Mesodermal cell (in vitro differentiated cells): Measurements from ENCODE around the gene UBXN7. TPM values are rescaled to one million over a fixed set of nuclear protein-coding genes. Genes with fewer than 3 reads are reported as not detected.
"Not testable (repeated sequence)": the region's sequence is repeated elsewhere in the genome, so short reads cannot be mapped to it uniquely, and the experiment has no call there.

Source experiments
- H3K27ac ChIP-seq: 2 replicates; pipeline ENCODE4 v1.7.0; 2013; ENCODE audit warnings: mild to moderate bottlenecking, low read depth, low read length, moderate library complexity; ENCODE audit not compliant: severe bottlenecking
- H3K36me3 ChIP-seq: 2 replicates; pipeline ENCODE4 v1.7.1; 2013; ENCODE audit warnings: mild to moderate bottlenecking, low read length, moderate library complexity; ENCODE audit not compliant: control insufficient read depth, insufficient read depth
- H3K4me1 ChIP-seq: one replicate; pipeline ENCODE4 v1.7.1; 2013; ENCODE audit warnings: mild to moderate bottlenecking, low read length; ENCODE audit not compliant: insufficient read depth, control insufficient read depth, poor library complexity, severe bottlenecking
- H3K4me3 ChIP-seq: 2 replicates; pipeline ENCODE4 v1.7.0; 2013; ENCODE audit warnings: low read length, control low read depth, mild to moderate bottlenecking; ENCODE audit not compliant: insufficient read depth, poor library complexity, severe bottlenecking; ENCODE audit errors: extremely low read depth
- H3K9me3 ChIP-seq: 2 replicates; pipeline ENCODE4 v1.7.1; 2013; ENCODE audit warnings: mild to moderate bottlenecking, low read length, moderate library complexity; ENCODE audit not compliant: control insufficient read depth
- WGBS, 2 experiments: methylation state at CpG; one replicate each; pipeline ENCODE4 v1.1.5; 2013; ENCODE audit warnings: missing lambda C conversion rate in 2 of 2; ENCODE audit not compliant: insufficient coverage in 2 of 2; 5-methylcytosine and 5-hydroxymethylcytosine counted together
- polyA plus RNA-seq, 2 experiments: library from polyadenylated mRNA; stranded (reverse); fragments of 50-300 nt; gene quantifications; one replicate each; pipeline ENCODE4 v1.2.3, GENCODE V29; 2013

The UBXN7 gene, protein sequence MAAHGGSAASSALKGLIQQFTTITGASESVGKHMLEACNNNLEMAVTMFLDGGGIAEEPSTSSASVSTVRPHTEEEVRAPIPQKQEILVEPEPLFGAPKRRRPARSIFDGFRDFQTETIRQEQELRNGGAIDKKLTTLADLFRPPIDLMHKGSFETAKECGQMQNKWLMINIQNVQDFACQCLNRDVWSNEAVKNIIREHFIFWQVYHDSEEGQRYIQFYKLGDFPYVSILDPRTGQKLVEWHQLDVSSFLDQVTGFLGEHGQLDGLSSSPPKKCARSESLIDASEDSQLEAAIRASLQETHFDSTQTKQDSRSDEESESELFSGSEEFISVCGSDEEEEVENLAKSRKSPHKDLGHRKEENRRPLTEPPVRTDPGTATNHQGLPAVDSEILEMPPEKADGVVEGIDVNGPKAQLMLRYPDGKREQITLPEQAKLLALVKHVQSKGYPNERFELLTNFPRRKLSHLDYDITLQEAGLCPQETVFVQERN
- 31.4 TPM for polyA plus RNA-seq (2013, experiment 1 of 2)
- 26.1 TPM for polyA plus RNA-seq (2013, experiment 2 of 2)

DNA sequence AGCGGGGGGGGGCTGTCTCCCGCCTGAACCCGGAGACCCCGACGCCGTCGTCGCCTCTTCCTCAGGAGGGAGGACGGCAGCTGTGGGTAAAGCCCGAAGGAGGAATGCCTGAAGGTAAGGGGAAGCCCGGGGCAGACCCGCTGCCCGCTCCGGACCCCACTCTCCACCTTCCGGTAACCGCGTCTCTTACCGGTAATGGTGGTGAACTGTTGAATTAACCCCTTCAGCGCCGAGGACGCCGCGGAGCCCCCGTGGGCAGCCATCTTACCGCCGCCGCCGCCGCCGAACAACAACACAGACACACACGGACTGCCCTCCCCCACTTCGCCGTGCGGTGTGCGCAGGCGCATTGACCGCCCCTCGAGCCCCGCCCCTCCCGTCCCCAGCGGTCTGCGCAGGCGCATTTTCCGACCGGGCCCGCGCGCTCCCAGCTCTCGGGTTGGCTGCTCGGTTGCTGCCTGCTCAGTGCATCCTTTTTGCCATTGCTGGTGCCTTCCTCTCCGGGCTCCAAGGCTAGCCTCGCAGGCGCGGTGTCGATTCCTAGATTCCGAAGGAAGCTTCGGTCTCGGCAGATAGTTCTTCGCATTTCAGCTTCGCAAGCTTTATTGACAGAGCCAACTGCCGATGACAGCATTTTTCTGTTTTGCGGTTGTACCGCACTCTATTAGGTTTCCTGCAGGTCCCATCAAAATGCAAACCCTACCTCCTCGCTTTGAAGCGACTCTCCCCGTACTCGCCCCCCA lies at the start of gene UBXN7:
UBXN7 (minus strand) TSS at position 291 of the 743 bp plus-strand sequence; CDS start at position 263, 28 bp downstream.
- H3K27ac ChIP-seq, result peak within 1 kb of the TSS; percentile 89
- no peaks in the 10 kb centered on the region for H3K4me1 ChIP-seq
- whole genome bisulfite sequencing, 2 experiments, result 0% methylated on average over 40 to 51 of the region's 67 CpGs
- H3K9me3 ChIP-seq, result no peaks in the 10 kb centered on the region
- peaks cover 21% of the 10 kb centered on the region for H3K36me3 ChIP-seq
- H3K4me3 ChIP-seq, result peak within 1 kb of the TSS; percentile 99

- H3K36me3 ChIP-seq, result peaks cover 87% of the 10 kb centered on the region
These were observed 45.5 kb upstream of the UBXN7 start for GRCh38 chr3:196477678-196478077.

GRCh38 chr3:196472286-196472685 lies 40.1 kb upstream of the UBXN7 start:
- 96 to 98% methylated on average over 7 of the region's 8 CpGs for WGBS, 2 experiments
- no peak overlapping the region for H3K27ac ChIP-seq
- peaks cover 7% of the 10 kb centered on the region for H3K4me1 ChIP-seq
- no peak overlapping the region for H3K4me3 ChIP-seq
- H3K36me3 ChIP-seq, result peaks cover 82% of the 10 kb centered on the region
- no peaks in the 10 kb centered on the region for H3K9me3 ChIP-seq

More at GRCh38 chr3:196477678-196478077, 45.5 kb upstream of the UBXN7 start:
- Histone ChIP-seq H3K9me3 (no peaks in the 10 kb centered on the region), H3K4me3 (no peak overlapping the region), H3K27ac (no peak overlapping the region), H3K4me1 (no peaks in the 10 kb centered on the region)
- 100% methylated on average over 1 of the region's 4 CpGs for WGBS, 2 experiments

DNA sequence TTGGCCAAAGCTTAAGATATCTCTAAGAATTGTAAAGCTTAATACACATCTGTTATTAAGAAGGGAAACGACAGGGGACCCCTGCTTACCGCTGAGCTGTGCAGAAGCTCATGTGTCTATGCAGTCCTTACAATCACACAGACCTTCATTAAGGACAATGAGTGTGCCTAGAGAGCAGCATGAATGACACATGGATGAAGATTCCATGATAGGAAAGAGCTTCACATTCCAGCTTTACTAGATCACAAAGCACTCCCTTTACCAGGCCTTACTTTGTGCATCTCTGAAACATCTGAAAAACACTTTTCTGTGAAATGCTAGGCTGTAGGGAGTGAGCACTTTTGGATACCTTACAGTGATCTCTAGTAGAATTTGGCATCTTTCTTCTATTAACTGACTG lies 39.3 kb upstream of the UBXN7 start:
- Histone ChIP-seq H3K36me3 (peaks cover 80% of the 10 kb centered on the region), H3K27ac (peak overlapping the region; percentile 60), H3K9me3 (no peaks in the 10 kb centered on the region), H3K4me1 (peaks cover 7% of the 10 kb centered on the region), H3K4me3 (no peak overlapping the region)
- 100% methylated on average over 2 of the region's 2 CpGs; no CpG with 5 or more reads in 1 of the 2 experiments for WGBS, 2 experiments

DNA sequence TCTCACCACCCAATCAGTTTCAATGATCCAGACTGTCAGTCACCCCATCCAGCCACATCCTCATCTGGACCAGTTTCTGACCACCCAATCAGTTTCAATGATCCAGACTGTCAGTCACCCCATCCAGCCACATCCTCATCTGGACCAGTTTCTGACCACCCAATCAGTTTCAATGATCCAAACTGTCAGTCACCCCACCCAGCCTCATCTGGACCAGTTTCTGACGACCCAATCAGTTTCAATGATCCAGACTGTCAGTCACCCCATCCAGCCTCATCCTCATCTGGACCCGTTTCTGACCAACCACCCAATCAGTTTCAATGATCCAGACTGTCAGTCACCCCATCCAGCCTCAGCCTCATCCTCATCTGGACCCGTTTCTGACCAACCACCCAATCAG lies 38.0 kb upstream of the UBXN7 start:
- not testable (repeated sequence) for H3K4me3 ChIP-seq, H3K4me1 ChIP-seq, H3K27ac ChIP-seq, H3K9me3 ChIP-seq
- H3K36me3 ChIP-seq, result peaks cover 71% of the 10 kb centered on the region
- WGBS, 2 experiments, result 97 to 100% methylated on average over 2 to 3 of the region's 3 CpGs

- Histone ChIP-seq H3K36me3 (peaks cover 18% of the 10 kb centered on the region), H3K9me3 (no peaks in the 10 kb centered on the region), H3K27ac (no peak overlapping the region), H3K4me1 (no peaks in the 10 kb centered on the region), H3K4me3 (no peak overlapping the region)
- 94 to 100% methylated on average over 2 of the region's 3 CpGs for WGBS, 2 experiments
These were observed 31.6 kb upstream of the UBXN7 start for GRCh38 chr3:196463804-196464203.

- H3K4me1 ChIP-seq, result no peaks in the 10 kb centered on the region
- no peaks in the 10 kb centered on the region for H3K9me3 ChIP-seq
- no peak overlapping the region for H3K4me3 ChIP-seq
- H3K27ac ChIP-seq, result no peak overlapping the region
- WGBS, 2 experiments, result 100% methylated on average over 1 of the region's 2 CpGs; no CpG with 5 or more reads in 1 of the 2 experiments
- peaks cover 14% of the 10 kb centered on the region for H3K36me3 ChIP-seq
These were observed 31.2 kb upstream of the UBXN7 start for GRCh38 chr3:196463478-196463756.

DNA sequence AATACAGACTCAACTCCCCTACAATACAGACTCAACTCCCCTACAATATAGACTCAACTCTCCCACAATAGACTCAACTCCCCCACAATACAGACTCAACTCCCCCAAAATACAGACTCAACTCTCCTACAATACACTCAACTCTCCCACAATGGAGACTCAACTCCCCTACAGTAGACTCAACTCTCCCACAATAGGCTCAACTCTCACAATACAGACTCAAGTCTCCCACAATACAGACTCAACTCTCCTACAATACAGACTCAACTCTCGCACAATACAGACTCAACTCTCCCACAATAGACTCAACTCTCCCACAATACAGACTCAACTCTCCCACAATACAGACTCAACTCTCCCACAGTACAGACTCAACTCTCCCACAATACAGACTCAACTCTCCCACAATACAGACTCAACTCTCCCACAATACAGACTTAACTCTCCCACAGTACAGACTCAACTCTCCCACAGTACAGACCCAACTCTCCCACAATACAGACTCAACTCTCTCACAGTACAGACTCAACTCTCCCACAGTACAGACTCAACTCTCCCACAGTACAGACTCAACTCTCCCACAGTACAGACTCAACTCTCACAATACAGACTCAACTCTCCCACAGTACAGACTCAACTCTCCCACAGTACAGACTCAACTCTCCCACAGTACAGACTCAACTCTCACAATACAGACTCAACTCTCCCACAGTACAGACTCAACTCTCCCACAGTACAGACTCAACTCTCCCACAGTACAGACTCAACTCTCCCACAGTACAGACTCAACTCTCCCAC lies 30.7 kb upstream of the UBXN7 start:
- not testable (repeated sequence) for H3K27ac ChIP-seq, H3K4me1 ChIP-seq, H3K4me3 ChIP-seq, H3K36me3 ChIP-seq, H3K9me3 ChIP-seq
- 92 to 100% methylated on average over 1 of the region's 1 CpG for WGBS, 2 experiments

DNA sequence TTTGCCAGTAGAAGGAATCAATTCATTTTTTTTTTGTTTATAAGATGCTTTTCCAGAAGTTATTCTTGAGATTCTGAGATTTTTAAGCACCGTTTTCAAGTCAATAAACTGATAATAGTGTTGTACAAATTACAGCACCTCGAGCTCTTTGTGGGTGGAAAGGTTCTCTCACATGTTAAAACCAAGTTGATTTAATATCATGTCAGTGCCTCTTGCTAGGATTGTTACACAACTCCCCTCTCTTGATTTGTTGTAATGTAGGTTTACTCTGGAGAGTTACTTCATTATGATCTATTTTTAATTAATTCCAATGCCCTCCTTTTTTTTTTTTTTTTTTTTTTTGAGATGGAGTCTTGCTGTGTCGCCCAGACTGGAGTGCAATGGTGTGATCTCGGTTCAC lies 25.8 kb upstream of the UBXN7 start:
- WGBS, 2 experiments, result 80% methylated on average over 1 of the region's 4 CpGs; no CpG with 5 or more reads in 1 of the 2 experiments
- no peaks in the 10 kb centered on the region for H3K9me3 ChIP-seq
- no peaks in the 10 kb centered on the region for H3K36me3 ChIP-seq
- H3K4me3 ChIP-seq, result no peak overlapping the region
- no peaks in the 10 kb centered on the region for H3K4me1 ChIP-seq
- no peak overlapping the region for H3K27ac ChIP-seq

GRCh38 chr3:196457470-196457869 lies 25.2 kb upstream of the UBXN7 start:
- H3K36me3 ChIP-seq, result not testable (repeated sequence)
- WGBS, 2 experiments, result 83 to 100% methylated on average over 4 of the region's 7 CpGs

More at GRCh38 chr3:196457470-196457869, 25.2 kb upstream of the UBXN7 start:
- H3K4me1 ChIP-seq, H3K4me3 ChIP-seq, H3K9me3 ChIP-seq, H3K27ac ChIP-seq: not testable (repeated sequence)
